Measurements from ENCODE around the gene SGPP1.
A peak's percentile ranks its signal among the peaks of the same experiment; 100 is the strongest.
"Not testable (repeated sequence)": the region's sequence is repeated elsewhere in the genome, so short reads cannot be mapped to it uniquely, and the experiment has no call there.

Gene SGPP1

DNA sequence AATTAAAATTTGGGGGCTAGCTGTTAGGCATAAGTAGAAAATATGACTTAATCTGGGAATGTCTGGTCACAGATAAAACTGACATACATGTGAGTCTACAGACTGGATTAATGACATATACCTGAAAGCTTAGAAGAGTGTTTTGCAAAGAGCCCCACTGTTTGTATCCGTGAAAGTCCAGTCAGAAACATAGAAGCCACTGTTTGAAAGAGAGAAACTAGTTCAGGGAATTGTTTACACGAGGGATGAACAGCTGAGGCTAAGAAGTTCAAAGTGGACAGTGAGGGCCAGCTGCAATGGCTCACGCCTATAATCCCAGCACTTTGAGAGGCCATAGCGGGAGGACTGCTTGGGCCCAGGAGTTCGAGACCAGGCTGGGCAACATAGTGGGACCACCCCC is 36.2 kb upstream of the SGPP1 start:
- in situ Hi-C loops (cut with HindIII; ENCODE audit: low sequenced_read_pairs) = no loop called here
- TF ChIP-seq CTCF (IDR thresholded peaks at IDR 0.05; ENCODE audit: low read depth, low read length) = no peak
- DNase-seq (ENCODE audit: low read depth, low spot score) = no peak
- H3K4me3 ChIP-seq (ENCODE audit: low read depth, low read length) = no peak overlapping the region

DNA sequence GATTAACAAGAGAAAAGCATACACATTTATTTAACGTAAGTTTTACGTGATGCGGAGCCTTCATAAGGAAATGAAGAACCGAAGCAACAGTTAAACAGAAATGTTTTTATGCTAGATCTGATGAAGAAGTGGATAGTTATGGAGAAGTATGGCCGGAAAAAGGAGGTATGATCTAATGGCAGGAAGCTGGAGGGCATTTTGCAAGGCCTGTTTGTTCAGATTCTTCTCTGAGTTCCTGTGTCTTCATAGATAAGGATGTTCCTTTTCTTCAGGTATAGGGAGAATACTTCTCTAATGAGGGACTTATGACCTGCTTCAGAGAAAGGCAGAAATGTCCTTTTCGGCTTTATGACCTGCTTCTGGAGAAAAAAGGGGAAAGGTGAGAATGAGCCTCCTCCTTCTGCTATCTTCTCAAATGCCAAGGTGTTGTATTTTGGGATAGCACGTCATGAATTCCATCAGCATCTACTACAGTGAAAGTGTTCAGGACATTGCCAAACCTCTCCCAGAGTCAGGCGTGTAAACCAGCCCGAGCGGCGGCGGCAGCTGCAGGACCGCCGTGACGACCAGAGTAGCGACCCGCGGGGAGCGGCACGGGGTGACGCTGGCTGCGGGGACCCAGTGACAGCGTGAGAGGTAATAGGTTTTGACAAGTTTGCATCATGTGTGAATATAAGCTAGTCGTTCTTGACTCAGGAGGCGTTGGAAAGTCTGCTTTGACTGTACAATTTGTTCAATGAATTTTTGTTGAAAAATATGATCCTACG is 33.7 kb upstream of the SGPP1 start:
- no peak for DNase-seq (ENCODE audit: low read depth, low spot score)
- H3K4me3 ChIP-seq (ENCODE audit: low read depth, low read length) = no peak overlapping the region
- in situ Hi-C loops (cut with HindIII; ENCODE audit: low sequenced_read_pairs) = no loop called here
- no peak for TF ChIP-seq CTCF (IDR thresholded peaks at IDR 0.05; ENCODE audit: low read depth, low read length)

DNA sequence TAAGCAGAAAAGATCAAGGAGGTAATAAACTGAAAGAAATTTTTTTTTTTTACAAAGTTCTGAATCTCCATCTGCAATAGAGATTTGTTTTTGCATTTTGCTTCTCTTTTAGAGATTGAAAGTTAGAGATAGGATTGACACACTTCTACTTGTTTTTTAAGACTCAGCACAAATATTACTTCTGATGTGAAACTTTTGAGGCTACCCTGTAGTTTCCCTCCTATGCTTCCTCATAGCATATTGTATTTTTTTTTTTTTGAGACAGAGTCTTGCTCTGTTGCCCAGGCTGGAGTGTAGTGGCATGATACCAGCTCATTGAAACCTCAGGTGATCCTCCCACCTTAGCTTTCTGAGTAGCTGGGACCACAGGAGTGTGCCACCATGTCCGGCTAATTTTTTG is 32.1 kb upstream of the SGPP1 start:
- no peak for TF ChIP-seq CTCF (IDR thresholded peaks at IDR 0.05; ENCODE audit: low read depth, low read length)
- DNase-seq (ENCODE audit: low read depth, low spot score) = no peak
- no peak overlapping the region for H3K4me3 ChIP-seq (ENCODE audit: low read depth, low read length)
- in situ Hi-C loops (cut with HindIII; ENCODE audit: low sequenced_read_pairs) = no loop called here

DNA sequence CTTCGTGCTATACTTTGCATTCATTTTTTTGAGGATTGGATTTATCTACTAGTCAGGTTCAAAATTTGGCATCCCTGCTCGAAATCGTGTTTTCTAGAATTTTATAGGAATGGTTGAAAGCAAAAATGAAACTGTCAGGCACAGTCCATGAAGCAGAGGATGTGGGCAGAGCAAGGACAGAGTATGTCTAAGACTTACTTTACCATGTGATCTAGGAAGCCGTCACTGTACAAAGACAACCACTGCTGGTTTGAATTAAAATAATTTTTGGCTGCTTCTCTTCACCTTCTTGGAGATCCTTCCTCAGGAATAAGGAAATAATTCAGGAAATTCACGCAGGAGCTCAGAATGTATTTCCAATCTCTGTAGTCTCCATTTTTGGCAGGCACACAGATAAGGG is 31.6 kb upstream of the SGPP1 start:
- peak; percentile 4 for DNase-seq (ENCODE audit: low read depth, low spot score)
- in situ Hi-C loops (cut with HindIII; ENCODE audit: low sequenced_read_pairs) = no loop called here
- no peak for TF ChIP-seq CTCF (IDR thresholded peaks at IDR 0.05; ENCODE audit: low read depth, low read length)
- no peak overlapping the region for H3K4me3 ChIP-seq (ENCODE audit: low read depth, low read length)

DNA sequence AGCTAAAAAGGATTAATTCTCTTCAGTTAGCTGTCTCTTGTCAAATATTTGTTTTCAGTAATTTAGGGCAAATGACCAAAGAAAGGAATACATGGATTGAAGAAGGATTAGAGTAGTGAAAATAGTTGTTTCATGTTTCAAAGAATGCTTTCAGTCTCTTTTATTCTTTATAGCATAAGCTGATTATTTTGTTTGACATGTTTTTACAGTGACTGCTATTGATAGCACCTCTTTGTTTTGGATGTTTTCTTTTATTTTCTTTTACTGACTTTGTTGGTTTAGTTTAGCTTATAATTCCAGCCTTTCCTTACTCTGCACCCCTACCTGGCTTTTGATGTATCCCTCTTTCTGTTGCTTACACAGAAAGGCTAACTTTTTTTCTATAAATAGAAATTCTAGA is 29.3 kb upstream of the SGPP1 start:
- H3K4me3 ChIP-seq (ENCODE audit: low read depth, low read length) = no peak overlapping the region
- in situ Hi-C loops (cut with HindIII; ENCODE audit: low sequenced_read_pairs) = no loop called here
- DNase-seq (ENCODE audit: low read depth, low spot score) = no peak
- no peak for TF ChIP-seq CTCF (IDR thresholded peaks at IDR 0.05; ENCODE audit: low read depth, low read length)

DNA sequence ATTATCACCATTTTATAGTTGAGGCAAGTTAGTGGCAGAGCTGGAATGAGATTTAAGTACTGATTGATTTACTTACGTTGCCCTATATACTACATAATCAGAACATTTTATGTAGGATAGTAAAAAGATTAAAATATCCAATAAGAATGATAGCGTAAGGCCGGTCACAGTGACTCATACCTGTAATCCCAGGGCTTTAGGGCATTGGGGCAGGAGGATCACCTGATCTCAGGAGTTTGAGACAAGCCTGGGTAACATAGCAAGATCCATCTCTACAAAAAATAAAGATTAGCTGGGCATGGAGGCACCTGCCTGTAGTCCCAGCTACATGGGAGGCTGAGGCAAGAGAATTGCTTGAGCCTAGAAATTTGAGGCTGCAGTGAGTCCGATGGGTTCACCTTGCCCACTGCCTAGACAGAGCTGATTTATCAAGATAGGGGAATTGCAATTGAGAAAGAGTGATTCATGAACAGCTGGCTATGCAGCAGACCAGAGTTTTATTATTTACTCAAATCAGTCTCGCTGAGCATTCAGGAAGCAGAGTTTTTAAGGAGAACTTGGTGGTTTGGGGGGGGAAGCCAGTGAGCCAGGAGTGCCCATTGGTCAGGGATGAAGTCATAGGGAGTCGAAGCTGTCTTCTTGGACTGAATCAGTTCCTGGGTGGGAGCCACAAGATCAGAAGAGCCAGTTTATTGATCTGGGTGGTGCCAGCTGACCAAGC is 24.7 kb upstream of the SGPP1 start:
- no peak for TF ChIP-seq CTCF (IDR thresholded peaks at IDR 0.05; ENCODE audit: low read depth, low read length)
- no peak overlapping the region for H3K4me3 ChIP-seq (ENCODE audit: low read depth, low read length)
- peak; percentile 53 for DNase-seq (ENCODE audit: low read depth, low spot score)

DNA sequence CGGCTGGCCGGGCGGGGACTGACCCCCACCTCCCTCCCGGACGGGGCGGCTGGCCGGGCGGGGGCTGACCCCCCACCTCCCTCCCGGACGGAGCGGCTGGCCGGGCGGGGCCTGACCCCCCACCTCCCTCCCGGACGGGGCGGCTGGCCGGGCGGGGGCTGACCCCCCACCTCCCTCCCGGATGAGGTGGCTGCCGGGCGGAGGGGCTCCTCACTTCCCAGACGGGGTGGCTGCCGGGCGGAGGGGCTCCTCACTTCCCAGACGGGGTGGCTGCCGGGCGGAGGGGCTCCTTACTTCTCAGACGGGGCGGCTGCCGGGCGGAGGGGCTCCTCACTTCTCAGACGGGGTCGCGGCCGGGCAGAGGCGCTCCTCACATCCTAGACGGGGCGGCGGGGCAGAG is 23.2 kb upstream of the SGPP1 start:
- H3K4me3 ChIP-seq (ENCODE audit: low read depth, low read length); DNase-seq (ENCODE audit: low read depth, low spot score); in situ Hi-C loops (cut with HindIII; ENCODE audit: low sequenced_read_pairs): not testable (repeated sequence)

More for the DNA sequence above, 24.7 kb upstream of the SGPP1 start:
- in situ Hi-C loops (cut with HindIII; ENCODE audit: low sequenced_read_pairs) = no loop called here
